Right ventricle myocardium superior (tissue), 1 donor: ENCODE data around the gene DENND1B. TPM values are rescaled to one million over a fixed set of nuclear protein-coding genes. Genes with fewer than 3 reads are reported as not detected.
"Not testable (repeated sequence)": the region's sequence is repeated elsewhere in the genome, so short reads cannot be mapped to it uniquely, and the experiment has no call there.

ENCODE experiments used
- ATAC-seq: fragments of 200-7000 bp; cut with Tn5 transposase; one replicate; pipeline ENCODE4 v1.9.1; 2020; ENCODE audit warnings: mild to moderate bottlenecking; ENCODE audit not compliant: poor library complexity
- DNase-seq: peaks from one replicate; pipeline ENCODE4 v3.0.0-alpha.2; 2020
- intact Hi-C: fragments of 100-400 bp; cut with DNase I; formaldehyde crosslinking; loops from one replicate; pipeline ENCODE4 v1.11.2; 2022
- total RNA-seq: library from RNA; stranded (reverse); fragmentation: NEBNext Ultra II Directional; extraction: Animal tissue kit (Norgen Biotek cat#: 25700); gene quantifications from one replicate; pipeline ENCODE4 v1.2.1, GENCODE V29; 2021
- donor health status: DM: no; HTN: yes; CAD: no; lungs with severe emphysema.

Gene DENND1B
- total RNA-seq, 1 donor from 2014 or later = 20.9 TPM

DNA sequence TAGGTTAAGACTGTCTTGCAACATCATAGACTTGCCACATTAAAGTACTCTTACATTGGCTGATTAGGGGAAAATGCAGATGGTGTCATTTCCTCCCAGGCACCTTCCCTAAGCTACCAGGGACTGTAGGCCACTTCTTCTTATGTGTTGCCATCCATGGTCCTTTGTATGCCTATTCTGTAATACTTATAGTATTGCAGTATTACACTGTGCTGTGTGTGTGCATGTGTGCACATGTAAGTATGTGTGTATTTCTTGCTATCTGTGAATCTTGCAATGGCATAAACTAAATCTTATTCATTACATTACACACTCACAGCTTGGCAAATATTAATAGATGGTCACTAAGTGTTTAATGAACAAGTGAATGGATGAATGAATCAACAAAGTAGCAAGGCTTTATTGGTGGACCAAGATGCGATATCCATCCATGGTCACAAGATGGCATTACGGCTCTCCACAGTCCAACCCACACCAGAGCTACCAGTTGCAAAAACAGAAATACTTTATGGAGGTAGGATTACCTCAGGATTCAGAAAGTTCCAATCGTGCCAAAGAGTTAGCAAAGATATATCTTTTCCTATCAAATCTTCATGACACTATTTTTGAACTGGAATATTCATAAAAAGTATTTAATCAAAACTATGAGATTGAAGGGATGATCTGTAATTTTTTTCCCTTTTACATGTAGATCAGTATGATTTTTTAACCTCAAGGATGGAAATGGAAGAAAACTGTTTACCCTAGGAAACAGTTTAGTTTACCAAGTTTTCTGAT, 160.2 kb downstream of the DENND1B start:
- no peak for DNase-seq
- intact Hi-C loops = loop anchor here (2.0 kb wide), 1 partner anchor 252 kb away; no protein-coding TSS in a partner anchor
- ATAC-seq = peak; percentile 77

DNA sequence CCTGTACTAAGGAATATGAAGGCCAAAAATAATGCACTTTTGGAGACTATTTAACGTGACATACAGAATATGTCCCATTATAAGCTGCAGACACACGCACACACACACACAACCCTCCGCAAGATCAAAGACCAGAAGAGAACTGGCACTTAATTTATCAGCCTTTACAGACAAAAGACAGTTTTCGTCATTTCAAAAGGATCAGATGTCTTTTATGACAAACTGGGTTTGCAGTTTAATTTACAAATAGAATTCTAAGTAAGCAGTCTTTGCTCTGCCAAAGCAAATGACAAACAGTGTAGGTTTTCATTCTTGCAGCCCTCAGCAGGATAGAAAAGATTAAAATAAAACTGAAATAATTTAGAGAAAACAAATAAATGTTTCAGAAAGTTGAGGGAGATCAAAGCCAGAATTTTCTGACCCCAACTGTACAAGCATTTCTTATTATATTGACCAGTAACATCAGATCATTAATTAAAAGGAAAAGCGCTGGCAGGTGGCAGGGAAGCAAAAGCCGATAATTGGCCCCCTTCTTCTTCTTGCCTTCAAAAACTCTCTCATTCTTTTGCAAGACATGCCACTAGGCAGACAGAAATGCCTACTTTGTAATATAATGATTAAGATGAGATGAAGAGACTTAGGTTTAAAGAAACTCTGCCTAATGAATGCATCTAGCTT, 169.0 kb downstream of the DENND1B start:
- intact Hi-C loops = no loop called here
- ATAC-seq = no peak
- DNase-seq = no peak

DNA sequence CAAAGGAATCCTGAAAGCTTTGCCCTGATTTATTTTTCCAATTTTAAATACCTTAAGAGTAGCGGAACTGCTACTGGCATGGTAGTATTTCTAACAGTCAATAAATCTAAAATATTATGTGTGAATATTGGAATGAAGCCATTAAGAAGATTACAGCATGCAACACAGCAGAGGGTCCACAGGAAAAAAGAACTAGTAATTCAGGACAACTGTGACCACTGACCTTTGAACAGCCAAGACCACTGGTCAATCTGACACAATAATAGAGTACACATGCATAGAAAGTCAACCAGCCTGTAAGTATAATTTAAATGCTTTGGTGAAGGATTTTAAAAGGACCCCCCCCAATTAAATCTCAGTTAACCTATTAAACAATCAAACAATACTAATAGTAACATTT, 171.0 kb downstream of the DENND1B start:
- ATAC-seq = no peak
- DNase-seq = no peak
- intact Hi-C loops = no loop called here

DNA sequence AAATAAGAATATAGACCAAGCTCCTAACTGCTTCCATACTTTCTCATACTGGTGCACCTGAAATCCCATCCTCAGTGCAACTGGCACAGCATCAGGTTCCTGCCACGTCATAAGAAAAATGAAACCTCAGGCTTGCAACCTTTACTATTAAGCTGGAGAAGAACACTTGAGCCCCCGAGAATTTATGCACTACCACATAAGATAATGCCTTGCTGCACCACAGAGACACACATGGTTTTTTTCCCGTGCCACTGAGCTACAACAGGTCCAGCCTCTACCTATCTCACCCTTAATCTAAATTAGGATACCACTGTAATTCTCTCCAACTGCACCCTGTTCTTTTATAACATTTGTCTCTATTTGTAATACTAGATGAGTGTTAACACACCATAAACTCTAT, 174.5 kb downstream of the DENND1B start:
- DNase-seq = no peak
- intact Hi-C loops = no loop called here
- ATAC-seq = no peak

DNA sequence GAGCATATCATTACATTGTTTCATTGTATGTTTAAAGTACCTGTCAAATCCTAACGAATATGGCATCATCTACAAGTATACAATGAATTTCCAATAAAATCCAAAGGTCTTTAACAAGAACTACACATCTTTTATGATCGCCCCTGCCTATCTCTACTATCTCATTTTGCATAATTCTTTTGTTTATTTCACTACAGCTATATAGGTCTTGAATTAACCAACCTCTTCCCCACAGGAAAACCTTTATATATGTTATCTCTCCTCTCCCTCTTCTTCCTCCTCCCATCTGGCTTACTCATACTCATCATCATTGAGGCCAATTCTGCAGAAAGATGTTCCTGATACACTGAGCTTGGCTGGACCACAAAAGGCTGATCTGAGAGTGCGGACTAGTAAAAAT, 175.5 kb downstream of the DENND1B start:
- intact Hi-C loops = no loop called here
- ATAC-seq (no peak), DNase-seq (no peak)

DNA sequence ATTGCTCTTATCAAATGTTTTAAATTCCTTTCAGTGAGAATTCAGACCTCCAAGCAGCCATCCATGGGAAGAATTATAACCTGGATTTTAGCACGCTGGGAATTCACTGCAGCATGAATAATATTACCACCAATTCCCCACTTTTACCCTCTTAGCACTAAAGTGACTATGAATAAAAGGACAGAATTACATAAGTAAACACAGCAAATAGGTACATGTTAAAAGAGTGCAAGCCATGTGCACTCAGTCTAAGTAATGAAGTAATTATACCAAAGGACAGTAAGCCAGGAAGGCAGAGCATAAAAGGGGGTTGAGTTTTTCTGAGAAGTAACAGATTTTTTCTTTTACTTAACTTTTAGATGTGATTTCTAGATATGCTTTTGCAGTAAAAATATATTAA, 176.3 kb downstream of the DENND1B start:
- intact Hi-C loops = no loop called here
- DNase-seq = no peak
- ATAC-seq = no peak

DNA sequence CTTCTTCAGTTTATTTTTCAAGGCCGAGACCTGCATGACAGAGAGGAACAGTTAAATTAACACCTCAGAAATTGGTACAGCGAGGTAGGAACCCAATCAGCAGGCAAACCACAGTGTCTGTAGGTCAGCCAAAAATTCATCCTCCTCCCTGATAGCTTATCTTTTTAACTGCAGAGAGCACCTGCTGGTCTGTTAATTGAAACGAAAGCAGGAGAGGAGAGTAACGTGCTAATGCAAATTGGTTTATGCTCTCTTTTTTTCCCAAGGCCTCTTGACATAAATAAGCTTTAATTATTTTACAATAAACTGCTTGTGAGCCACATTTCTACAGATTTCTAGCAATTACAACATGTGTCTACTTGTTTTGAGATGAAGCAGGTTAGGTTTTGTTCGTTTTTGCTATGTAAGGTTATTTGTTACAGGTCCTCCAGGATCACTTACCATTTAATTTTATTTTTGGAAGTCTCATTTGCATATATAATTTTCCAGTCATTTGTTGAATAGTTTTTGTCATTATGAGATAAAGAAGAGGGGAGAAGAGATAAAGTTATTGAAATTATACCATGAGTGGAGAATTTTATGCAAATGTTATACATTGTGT, 179.9 kb downstream of the DENND1B start:
- ATAC-seq (no peak), DNase-seq (no peak)
- intact Hi-C loops = no loop called here

DNA sequence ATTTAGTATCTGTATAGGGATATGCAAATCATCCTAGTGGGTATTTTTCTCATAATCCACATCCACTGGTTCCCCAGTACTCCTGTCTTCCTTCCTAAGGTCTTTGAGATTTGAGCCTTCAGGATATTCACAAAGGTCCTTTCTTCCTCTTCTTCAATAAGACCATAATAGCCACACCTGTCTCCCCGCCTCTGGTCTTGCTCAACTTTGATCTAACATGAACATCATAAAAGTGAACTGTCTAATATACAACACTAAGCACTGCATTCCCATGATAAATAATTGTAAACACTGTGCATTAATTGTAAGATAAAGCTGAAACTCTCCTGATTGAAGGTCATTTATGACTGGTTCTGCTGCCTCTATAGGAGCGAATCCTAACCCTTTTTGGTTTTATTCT, 184.6 kb downstream of the DENND1B start:
- intact Hi-C loops = no loop called here
- no peak for ATAC-seq
- no peak for DNase-seq

DNA sequence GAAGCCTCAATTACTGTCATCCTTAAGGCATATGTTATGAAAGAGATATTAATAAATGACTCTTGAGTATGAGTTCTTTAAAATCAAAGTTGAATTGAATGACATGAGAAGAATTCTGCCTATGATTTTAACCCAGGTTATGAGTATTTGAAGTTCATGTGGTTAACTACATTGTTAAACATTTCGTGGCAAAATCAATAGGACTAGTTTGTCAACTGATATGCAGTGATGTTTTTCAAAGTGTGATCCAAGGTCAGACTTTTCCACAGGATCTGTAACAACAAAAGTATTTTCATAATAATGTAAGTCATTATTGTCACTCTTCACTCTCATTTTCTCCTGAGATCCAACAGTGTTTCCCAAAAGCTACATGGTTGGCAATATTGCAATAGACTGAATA, 189.5 kb downstream of the DENND1B start:
- DNase-seq = no peak
- no peak for ATAC-seq
- intact Hi-C loops = no loop called here

DNA sequence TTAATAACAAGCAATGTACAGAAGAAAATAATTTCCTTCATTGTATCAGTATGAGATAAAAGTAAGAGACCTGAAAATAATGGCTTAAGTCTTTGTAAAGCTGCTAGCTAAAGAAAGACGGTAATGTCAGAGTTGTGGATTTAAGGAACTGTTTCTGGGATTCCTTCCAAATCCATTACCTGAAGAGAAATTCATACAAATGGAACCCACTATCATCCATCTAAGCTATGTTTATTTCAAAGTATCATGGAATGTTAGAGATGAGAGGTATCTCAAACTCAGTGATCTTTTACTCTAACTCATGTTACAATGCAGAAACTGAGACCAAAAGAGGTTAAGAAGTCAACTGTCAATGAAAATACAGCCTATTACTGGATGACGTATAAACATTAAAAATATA, 197.7 kb downstream of the DENND1B start:
- ATAC-seq (no peak), DNase-seq (no peak)
- intact Hi-C loops = no loop called here

DNA sequence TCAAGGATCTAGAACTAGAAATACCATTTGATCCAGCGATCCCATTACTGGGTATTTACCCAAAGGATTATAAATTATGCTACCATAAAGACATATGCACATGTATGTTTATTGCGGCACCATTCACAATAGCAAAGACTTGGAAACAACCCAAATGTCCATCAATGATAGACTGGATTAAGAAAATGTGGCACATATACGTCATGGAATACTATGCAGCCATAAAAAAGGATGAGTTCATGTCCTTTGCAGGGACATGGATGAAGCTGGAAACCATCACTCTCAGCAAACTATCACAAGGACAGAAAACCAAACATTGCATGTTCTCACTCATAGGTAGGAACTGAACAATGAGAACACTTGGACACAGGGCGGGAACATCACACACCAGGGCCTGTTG, 199.7 kb downstream of the DENND1B start:
- DNase-seq, ATAC-seq, intact Hi-C loops: not testable (repeated sequence)

DNA sequence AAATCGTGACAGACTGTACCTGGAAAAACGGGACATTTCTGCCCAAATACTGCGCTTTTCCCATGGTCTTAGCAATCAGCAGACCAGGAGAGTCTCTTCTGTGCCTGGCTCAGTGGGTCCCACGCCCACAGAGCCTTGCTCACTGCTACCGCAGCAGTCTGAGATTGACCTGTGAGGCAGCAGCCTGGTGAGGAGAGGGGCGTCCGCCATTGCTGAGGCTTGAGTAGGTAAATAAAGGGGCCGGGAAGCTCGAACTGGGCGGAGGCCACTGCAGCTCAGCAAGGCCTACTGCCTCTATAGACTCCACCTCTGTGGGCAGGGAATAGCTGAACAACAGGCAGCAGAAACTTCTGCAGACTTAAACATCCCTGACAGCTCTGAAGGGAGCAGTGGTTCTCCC, 203.1 kb downstream of the DENND1B start:
- peak; percentile 20 for DNase-seq
- ATAC-seq = no peak
- intact Hi-C loops = no loop called here

DNA sequence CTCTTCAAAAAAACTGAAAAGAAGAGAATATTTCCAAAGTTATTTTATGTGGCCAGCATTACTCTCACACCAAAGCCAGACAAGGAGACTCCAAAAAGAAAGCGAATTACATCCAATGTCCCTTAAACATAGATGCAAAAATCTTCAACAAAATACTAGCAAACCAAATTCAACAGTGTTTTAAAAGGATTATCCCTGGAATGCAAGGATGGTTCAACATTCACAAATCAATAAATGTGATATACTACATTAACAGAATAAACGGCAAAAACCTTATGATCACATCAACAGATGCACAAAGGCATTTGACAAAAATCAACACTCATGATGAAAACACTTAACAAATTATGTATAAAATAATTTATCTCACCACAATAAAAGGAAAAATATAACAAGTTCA, 207.8 kb downstream of the DENND1B start:
- DNase-seq (no peak), ATAC-seq (no peak)
- intact Hi-C loops = no loop called here

DNA sequence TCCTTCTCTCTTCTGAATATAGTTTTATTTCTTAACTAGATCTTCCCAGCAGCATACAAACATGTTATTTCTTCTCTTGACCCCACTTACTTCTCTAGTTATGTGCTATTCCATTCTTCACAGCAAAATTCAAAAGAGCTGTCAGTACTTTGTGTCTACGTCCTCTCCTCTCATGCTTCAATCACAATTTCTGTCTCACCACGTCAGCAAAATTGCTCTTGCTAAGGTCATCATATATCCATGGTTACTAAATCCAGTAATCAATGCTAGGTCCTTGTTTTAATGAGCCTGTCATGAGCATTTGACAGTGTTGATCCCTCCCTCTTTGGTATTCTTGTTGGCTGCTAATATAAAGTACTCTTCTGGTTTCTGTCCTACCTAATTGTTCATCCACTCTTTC, 214.2 kb downstream of the DENND1B start:
- ATAC-seq (peak; percentile 23), DNase-seq (no peak)
- intact Hi-C loops = no loop called here

DNA sequence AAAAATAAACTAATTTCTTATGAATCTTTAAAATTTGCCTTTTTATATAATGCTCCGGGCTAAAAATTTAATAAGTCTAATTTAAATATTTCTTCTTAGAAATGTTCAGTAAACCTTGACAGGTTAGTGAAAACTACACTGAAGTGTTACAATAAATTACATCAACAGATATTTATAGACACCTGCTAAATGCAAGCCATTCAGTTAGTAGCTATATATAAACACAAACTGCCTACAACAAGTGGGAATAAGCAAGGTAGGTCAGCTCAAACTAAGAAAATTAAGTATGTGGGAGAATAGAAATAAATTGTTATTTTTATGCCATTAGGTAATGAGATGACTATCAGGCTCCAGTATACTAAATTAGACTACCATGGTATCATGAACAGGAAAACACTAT, 215.6 kb downstream of the DENND1B start:
- no peak for DNase-seq
- intact Hi-C loops = no loop called here
- ATAC-seq = peak; percentile 79

DNA sequence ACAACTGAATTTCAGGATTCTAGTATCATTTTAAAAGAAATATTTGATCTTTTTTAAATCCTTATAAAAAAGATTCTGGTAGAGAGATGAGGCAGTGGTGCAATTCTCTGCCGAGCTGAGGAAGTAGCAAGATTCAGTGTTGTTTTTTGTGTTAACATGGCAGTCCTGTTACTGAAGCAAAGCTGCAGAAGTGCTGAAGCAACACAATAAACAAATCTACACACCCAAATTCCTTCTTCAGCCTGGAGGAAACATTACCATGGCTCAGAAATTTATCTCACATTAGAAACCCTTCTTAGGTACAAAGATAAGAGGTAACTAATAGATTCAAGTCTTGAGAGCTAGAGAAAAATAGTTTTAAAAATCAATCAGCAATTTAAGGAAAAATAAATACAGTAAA, 216.0 kb downstream of the DENND1B start:
- intact Hi-C loops = no loop called here
- DNase-seq (no peak), ATAC-seq (peak; percentile 38)

DNA sequence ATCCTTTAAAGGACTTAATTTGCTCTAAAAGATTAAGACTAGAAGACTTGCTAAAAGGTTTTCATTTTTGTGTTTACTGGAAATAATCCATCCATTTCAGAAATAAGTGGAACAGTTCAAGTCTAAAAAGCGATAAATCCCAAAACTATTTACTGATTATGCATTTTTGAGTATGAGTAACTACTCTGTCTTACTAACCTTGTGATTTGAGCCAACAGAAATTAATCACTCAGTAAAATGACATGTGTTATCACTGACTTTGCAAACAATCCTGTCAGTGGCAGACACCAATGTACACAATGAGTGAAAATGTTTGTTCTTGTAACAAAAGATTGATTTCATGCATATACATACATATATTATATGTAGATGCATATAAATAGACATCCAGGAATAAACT, 218.0 kb downstream of the DENND1B start:
- DNase-seq (no peak), ATAC-seq (no peak)
- intact Hi-C loops = no loop called here

DNA sequence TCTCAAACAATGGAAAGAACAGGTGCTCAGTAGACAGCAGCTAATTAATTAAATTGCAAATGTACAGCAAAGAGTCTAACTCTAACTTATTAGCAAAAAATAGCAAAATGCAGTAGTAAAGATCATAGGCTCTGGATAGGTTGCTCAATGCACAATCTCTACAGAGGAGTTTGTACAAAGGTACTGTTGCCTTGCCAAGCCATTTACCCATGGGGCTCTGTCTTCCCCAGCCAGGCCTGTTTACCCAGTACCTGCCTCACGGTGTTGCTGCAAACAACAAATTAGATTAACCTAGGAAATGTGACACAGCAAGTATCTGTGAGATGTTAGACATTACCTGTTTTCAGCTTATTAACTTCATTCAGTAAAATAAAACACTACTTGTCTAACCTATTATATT, 222.0 kb downstream of the DENND1B start:
- intact Hi-C loops = no loop called here
- no peak for DNase-seq
- ATAC-seq = no peak

DNA sequence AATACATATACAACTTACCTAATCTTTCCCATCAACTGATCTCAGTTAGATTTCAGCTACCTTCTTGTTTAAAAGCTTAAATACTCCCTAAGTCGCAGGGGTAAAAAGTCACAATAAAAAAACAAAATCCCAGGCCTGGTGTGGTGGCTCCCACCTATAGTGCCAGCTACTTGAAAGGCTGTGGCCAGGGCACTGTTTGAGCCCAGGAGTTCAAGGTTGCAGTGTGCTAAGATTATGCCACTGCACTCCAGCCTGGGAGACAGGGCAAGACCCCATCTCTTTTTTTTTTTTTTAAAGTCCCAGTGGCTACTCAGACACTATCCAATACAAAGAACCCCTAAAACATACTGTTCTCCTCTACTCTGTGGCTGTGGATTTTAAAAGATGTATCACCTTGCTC, 228.3 kb downstream of the DENND1B start:
- ATAC-seq = no peak
- no peak for DNase-seq
- intact Hi-C loops = no loop called here

DNA sequence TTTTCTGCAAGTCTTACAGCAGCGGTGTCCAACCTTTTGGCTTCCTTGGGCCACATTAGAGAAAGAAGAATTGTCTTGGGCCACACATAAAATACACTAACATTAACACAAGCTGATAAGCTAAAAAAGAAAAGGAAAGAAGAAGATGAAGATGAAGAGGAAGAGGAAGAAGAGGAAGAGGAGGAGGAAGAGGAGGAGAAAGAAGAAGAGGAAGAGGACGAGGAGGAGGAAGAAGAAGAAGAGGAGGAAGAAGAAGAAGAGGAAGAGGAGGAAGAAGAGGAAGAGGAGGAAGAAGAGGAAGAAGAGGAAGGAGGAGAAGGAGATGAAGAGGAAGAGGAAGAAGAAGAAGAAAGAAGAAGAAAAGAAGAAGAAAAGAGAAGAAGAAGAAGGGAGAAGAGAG, 230.7 kb downstream of the DENND1B start:
- intact Hi-C loops = no loop called here
- no peak for ATAC-seq
- no peak for DNase-seq
